HG03520 (cell line): ENCODE results near the gene CPEB3.
"Not testable (repeated sequence)": the region's sequence is repeated elsewhere in the genome, so short reads cannot be mapped to it uniquely, and the experiment has no call there.

ENCODE experiments used
- ATAC-seq: cut with Tn5 transposase; IDR thresholded peaks from one replicate; pipeline ENCODE4 v1.9.1; 2021; ENCODE audit warnings: mild to moderate bottlenecking, moderate library complexity; ENCODE audit not compliant: unreplicated experiment

The CPEB3 gene

DNA sequence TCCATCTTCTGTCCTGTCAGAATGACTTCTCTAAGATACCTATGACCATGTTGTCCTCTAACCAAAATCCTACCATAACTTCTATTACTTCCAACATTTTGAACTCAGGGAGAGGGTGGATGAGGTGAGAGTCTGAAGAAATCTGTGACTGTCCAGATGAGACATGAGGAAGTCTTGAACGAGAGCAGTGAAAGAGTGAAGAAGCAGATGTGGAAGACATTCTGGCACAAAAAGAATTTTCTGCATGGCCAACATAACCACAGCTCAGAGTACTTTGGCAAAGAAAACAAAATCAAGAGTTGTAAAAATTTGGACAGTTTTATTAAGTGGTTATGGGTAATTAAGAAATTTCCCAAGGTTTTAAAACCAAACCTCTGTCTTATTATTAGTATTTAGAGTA is 141.6 kb downstream of the CPEB3 start:
- no peak for ATAC-seq

DNA sequence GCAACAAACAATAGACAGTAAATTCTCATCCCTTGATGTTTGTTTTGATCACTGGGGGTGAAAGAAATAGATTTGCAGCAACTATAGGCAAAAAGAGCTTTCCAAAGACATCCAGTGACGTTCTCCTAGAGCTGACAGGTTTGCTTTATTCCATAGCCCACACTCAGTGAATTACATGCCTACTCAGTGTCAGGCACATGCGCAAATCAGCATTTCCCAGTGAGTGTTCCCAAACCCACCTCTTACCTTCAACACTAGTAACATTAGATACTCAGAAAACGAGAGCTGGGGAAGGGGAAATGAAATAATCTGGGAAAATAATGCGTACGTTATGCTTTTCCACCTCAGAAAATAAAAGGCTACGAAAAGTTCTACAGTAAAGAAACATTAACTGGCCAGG is 144.1 kb downstream of the CPEB3 start:
- no peak for ATAC-seq

DNA sequence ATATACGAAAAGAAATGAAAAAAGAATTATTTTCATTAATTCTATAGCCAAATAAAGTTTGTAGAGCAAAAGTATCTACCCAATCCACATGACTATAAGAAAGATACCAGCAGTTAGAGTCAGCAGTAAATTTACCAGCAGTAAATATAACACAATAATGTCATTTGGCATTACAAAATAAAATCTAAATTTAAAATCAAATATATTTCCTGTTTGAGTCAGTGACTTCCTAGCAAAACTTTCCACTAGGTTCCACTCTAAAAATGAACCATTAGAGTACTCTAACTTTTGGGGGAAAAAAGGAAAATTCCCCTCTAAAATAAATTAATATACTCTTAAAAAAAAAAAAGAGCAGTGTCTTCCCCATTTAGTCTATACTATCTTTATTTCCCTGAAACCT is 144.8 kb downstream of the CPEB3 start:
- ATAC-seq: no peak

DNA sequence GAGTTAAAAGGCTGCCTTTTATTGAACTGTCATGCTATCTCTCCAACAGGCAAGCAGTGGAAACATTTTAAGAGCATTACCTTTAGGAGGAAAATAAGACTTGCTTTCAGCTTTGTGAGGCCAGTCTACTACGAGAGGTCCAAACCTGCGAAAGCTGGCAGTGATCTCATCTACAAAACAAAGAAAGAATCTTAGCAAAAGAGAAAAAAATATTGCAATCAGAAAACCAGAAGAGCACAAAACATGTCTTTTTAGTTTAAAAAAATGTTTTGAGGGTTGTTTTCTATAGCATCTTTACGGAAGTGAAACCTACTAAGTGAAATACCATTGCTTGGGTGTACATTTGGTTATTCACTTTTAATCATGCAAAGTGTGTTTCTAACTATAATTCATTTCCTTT is 147.9 kb downstream of the CPEB3 start:
- peak; percentile 79 for ATAC-seq

DNA sequence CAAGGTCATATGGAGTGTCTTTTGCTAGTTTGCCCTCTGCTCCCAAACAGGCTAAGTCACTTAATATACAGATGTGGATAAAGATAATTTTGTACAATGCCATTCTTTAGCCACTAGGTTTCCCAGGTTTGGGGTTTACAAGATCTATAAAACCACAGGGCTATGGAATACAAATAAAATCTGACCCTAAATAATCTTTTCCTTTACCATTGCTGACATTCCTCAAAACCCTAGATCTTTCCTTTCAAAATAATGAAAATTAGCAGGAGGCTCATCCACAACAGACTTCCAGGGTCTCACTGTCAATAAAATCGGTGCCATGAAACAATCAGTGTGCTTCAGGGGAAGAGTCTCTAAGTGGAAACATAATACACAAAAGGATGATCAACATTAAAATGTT is 148.4 kb downstream of the CPEB3 start:
- ATAC-seq: no peak

DNA sequence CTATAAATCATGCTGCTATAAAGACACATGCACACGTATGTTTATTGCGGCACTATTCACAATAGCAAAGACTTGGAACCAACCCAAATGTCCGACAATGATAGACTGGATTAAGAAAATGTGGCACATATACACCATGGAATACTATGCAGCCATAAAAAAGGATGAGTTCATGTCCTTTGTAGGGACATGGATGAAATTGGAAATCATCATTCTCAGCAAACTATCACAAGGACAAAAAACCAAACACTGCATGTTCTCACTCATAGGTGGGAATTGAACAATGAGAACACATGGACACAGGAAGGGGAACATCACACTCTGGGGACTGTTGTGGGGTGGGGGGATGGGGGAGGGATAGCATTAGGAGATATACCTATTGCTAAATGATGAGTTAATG is 149.7 kb downstream of the CPEB3 start:
- ATAC-seq: not testable (repeated sequence)

DNA sequence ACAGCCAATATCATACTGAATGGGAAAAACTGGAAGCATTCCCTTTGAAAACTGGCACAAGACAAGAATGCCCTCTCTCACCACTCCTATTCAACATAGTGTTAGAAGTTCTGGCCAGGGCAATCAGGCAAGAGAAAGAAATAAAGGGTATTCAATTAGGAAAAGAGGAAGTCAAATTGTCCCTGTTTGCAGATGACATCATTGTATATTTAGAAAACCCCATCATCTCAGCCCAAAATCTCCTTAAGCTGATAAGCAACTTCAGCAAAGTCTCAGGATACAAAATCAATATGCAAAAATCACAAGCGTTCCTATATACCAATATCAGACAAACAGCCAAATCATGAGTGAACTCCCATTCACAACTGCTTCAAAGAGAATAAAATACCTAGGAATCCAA is 156.8 kb downstream of the CPEB3 start:
- ATAC-seq: not testable (repeated sequence)

DNA sequence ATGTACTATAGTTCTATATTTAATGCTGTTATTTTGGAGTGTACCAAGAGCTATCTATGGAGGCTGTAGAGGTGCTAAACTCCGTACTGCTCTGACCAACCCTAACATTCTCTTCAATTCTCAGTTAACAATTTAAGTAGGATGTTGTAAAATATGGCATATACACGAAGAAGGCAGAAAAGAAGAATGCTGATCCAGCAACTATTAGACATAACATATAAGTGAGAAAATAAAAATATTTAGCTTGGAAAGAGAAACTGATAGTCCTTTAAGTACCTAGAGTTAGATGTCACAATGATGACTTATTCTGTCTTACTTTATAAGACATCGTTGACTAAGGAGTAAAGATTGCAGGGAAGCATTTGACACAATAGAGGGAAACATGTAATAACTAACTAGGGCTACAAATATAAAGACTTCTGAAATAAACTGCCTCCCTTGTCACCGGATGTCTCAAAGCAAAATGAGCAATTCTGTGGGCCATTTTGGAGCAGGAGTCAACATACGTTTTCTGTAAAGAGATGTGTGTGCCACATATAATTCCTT is 159.5 kb downstream of the CPEB3 start:
- ATAC-seq: no peak

DNA sequence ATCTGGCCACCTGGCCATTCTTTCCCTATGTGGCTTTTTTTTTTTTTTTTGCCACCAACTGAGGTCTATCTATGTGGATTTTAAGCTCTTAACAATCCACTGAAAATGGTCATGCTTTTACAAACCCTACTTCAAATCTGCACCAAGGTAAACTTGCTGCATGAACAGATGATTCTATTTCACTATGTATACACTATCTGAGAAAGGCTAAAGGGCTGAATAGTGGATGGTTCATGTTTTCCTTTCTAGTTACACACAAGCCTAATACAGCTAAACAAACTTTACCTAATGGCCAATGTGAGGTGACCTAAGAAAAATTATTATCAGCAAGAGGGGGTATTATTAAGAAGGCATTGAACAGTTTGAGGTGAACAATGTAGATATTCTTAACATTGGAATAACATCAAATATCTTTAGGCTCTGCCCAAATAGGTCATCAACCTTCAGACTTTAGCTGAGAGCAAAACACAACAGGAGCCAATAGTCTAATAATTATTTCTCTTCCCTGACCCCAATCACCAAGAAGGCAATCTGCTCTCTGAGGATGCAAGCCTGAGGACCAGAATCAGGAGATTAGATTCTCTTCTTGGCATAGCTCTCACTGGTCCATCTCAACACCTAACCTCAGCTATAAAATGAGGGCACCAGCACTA is 160.1 kb downstream of the CPEB3 start:
- no peak for ATAC-seq

DNA sequence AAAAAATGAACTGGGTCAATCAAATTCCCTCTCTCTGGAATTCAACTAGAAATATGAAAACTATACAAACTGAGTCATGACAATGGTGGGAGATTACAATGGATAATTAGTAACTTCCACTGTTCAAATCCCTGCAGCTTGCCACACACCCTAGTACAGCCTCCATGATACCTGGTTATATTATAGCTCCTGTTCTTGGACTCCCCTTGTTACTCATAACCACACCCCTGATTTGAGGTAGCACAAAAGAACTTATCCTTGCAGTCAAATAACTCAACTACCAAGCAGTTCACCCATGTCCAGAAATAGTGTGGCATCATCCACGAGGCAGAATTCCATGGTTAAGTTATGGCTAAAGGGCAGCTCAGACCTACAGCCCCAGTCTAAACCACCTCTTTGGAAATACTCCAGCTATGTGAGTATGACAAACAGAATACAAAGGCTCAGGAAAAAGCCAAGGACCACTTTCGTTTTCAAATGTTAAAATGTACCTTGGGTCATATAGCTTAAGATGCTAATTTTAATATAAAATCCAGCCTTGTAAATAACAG is 164.7 kb downstream of the CPEB3 start:
- no peak for ATAC-seq

DNA sequence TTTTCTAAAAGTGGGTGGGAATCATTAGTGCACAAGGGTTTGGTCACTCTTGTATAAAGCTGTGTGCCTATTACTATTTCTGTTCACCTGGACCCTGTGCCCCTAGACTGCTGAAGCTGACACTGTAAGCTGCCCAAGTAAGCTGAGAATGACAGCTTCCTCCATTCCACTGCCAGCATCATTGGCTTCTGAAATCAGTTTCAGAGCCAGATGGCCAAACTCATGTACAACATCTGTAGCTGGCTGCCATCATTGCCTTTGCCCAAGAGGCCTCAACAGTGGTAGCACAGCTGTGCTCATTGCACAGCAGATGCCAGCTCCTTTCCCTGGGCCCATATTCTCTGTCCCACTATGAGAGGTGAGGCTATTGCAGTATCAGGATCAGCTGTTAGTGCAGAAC is 165.7 kb downstream of the CPEB3 start:
- ATAC-seq: no peak

DNA sequence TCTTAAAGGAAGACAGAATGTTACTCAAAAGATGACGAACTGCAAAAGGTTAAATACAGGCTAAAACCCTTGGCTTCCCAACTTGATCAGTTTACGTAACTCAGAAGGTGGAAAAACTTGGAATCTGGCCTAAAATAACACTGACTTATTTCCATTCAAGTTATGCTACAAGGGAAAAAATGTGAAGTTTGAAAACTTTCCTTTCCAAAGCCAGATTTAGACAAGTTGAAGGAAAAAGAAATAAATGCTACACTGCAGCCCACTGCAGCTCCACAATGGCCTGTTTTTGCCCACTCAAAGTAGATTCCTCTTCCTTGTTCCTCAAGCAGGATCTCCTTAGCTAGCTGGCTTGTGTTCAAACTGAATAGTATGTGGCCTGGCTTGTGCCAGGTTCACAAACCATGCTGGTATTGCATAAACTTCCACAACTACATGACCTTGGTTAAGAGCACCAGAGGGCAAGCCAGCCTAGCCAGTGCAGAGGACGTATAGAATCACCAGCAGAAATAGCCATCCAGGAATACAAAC is 166.2 kb downstream of the CPEB3 start:
- no peak for ATAC-seq

DNA sequence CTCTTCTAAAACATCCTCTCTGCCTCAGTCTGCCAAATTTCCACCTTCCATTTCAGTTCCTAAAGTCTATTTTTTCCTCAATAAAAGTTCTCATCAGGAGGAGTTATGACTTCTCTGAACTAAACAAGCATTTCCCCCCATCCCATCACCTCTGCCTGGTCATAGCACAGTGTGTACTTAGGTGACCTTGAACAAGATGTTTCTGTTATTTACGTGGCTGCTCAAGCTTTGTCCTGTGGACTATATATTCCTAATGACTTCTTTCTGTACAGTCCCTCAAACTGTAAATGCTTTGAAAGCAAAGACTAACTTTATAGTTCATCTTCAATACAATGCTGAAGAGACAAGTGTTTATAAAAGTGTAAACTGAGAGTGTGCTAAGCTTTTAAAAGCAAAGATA is 166.9 kb downstream of the CPEB3 start:
- ATAC-seq: no peak

DNA sequence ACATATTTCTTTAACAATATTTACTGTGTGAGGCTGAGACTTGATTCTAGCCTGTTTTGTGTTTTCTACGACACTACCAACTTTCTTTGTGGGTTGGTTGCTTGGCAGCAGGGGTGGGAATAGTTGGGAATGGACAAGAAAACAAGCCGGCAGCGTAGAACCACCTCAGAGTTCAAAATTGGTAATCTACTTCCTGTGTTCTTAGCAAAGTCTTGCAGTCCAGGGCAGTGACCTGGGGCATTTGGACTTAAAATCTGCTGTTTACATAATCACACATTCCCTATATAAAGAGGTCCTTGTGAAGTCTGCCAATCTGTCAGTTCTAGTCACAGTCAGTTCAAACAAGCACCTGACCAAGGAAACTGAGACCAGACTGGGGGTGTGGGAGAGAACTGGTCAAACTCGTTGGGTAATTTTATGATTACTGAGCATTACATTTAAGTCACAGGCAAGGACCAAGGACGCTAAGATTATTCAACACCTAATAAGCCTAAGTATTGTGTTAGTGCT is 167.9 kb downstream of the CPEB3 start:
- no peak for ATAC-seq

DNA sequence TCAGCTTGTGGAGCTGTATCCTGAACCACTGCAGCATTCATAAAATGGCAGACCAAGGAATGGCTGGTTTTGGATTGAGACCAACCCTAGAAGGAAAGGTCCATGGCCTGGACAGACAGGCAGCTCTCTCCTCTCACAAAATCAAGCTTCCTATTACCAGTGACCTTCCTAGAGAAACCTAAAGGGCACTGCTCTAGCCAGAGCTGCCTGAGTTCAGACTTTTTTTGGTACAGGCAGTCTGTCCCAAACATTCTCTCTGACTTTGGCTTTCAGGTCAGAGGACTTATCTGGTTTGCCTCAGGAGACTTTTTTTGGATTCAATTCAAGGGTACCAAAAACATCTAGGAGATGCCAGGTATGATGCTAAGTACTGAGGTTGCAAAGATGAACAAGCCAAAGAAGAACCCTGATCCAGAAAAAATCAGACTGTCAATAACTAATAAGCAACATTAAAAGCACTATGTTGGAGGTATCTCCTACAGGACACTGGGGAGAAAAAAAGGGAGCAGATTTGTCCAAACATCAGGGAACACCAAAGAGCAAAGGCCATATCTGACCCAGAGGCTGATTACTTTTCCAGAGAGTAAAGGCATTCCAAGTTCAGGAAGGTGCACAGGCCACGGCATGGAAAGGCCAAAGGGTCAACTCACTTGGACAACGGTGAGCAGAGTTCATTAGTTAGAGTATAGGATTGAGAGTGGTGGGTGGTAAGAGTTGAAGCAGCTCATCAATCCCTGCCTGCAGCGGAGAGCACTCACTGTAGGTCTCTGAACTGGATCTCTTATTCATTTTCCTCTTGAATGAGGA is 169.0 kb downstream of the CPEB3 start:
- no peak for ATAC-seq

DNA sequence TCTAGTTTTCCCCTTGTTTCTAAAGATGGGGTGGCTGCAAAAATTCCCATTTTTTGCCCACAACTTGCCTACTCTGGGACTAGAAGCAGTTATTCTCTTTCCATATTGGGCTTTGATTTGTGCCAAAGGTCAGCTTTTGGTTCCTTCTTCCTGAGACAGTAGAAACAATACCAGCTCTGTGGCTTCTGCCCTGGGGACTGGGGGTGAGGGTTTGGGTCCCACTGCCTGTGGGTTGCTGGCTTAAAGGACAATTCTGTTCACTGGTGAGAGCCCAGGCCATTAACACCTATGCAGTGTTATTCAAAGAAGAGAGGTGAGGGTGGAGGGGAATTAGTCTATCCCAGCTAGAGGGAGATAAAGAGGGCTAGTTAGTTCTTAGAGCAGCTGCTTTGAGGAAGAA is 171.5 kb downstream of the CPEB3 start:
- no peak for ATAC-seq

DNA sequence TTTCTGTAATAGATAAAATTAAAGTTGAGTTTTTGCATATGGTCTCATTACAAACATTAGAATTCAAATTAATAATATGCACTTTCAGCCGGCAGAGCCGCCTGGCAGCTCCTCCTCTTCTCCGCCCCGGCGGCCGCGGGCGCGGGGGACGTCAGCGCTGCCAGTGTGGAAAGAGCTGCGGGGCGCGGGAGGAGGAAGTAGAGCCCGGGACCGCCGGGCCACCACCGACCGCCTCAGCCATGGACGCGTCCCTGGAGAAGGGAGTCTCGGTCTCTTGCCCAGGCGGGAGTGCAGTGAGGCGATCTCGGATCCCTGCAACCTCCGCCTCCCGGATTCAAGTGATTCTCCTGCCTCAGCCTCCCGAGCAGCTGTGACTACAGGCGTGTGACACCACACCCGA is 176.0 kb downstream of the CPEB3 start:
- ATAC-seq: not testable (repeated sequence)

DNA sequence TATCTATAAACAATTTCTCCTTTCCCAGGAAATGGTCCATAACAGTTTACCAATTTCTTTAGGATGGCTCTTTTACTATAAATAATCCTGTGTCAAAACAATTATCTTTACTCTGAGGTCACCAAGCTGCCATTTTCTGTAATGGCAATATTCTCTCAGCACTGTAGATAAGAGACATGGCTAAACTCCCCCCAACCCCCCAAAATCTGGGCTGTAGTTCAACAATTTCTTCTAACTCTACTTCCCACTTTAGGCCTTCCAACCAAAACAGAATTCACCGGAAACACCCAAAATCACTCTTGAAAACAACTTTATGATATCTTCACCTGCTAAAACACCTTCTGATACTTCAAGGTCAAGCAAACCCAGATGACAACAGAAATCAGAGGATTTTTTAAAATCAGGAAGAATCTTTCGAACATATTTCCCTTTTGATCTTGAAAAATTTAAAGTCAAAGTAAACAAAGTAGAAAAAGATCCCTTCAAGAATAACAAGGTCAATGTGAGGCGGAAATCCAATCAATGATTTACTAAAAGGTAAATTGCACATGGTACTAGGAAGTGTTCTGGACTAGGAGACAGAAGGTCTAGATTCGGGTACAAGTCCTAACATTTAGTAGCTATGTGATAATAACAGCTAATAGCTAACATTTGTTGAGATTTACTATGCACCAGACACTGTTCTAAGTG is 176.8 kb downstream of the CPEB3 start:
- ATAC-seq: no peak

DNA sequence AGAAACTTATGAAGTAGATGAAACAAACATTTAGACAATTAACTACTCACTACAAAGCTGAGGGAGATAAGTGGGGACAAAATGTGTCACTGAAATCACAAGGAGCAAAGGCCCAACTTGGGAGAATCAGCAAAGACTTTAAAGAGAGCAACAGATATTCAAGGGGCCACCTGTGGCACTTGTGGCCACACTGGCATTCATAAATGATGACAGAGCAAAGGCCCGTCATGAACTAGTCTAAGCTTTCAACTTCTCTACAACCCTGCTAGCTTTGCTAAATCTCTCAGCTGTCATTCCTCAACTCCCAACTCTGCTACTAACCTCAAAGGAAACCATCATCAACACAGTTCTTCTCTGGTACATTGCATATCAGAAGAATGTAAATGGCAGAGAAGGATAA is 178.4 kb downstream of the CPEB3 start:
- ATAC-seq: no peak

DNA sequence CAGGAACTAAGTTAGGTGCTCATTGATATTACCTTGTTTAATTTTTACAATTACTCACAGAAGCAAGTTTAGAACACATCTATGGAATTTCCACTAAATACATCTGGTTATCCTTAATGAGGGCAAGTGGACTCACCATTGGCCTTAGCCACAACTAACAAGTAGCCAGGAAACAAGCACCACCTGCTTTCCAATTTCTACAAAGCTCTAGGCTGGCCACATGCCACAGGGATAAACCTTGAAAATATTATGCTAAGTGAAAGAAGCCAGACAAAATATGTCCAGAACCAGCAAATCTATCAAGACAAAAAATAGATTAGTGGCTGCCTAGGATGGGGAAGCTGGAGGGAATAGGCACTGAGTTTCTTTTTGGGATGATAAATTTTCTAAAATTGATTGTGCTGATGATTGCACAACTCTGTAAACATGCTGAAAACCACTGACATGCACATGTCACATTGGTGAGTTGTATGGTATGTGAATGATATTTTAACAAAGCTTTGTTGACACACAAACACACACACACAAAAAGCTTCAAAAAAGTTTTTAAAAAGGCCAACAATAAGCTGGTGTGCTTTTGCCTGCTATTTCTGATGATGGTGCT is 179.4 kb downstream of the CPEB3 start:
- no peak for ATAC-seq
